HG03064 (cell line): ENCODE results near the gene KCNA10.

Source experiments
- ATAC-seq: cut with Tn5 transposase; IDR thresholded peaks from one replicate; pipeline ENCODE4 v1.9.1; 2021; ENCODE audit warnings: low read depth; ENCODE audit not compliant: unreplicated experiment

The KCNA10 gene

DNA sequence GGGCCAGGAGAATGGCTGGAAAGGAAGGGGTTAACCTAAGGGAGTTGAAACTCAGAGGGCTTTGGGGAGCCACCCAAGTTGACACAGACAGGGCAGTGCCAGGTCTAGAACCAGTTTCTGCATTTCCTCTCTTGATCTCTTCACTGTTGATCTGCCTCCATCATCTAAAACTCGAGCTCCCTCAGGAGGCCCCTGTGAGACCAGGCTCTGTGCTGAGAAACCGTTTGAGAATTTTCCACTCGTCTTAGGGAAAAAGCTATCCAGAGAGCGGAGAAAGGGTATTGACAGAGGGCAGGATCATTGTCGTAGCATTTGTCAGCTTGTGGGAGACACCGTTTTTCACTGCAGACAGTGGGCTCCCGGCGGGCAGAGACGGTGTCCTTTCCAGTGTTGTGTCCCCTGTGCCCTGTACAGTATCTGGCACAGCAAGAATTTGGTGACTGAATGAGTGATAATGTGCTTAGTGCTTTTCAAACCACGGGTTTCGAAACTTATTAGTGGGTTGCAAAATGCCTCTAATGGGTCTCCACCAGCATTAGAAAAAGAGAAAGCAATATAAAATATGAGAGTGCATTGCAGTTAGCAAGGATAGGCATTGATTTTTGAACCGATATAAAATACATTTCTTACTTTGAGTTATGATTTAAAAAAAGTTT lies 36.9 kb downstream of the KCNA10 start:
- no peak for ATAC-seq

DNA sequence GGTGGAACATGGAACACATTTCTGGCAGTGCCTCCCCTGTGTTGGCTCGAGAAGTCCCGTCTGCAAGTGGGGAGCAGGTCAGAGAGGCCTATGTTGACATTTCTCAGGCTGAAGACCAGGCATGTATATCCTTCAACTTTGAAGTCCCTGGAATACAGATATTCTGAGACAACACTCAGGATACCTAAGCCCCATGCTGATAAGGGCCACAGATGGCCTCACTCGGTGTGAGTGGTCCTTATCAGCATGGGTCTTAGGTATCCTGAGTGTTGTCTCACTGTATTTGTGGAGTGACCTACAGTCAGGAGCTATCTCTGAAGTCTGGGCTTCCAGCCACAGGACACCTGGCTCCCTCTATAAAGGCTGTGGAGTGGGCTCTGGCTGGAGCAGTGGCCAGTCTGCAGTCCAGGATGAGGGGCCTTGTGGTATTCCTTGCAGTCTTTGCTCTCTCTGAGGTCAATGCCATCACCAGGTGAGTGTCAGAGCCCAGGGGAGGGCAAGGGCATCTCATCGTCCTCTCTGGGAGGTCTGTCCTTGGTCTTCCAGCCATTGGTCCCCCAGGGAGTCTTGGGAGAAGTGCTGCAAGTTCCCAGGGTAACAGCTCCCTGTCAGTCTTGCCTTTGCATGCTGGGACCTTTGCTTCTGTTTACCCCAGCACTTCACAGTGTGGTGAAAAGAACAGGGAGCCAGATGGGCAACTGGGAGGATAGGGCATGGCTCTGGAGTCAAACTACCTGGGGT lies 38.4 kb downstream of the KCNA10 start:
- no peak for ATAC-seq

DNA sequence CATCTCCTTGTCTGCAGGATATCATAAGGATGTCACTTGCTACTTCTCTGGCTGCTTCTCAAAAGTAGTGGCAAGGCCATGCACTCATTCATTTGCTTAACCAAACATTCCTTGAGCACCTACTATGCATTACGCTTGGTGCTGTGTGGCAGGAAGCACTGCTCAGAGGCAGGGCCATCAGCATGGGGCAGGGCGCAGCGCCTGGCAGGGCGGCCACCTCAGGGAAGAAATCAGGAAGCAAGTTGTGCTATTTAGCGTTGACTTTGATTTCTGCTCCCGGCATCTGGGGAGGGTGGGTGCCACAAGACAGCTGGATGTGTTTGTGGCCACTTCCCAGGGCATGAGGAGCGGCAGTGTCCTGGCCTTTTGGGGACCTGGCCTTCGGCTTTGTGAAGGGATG lies 40.1 kb downstream of the KCNA10 start:
- ATAC-seq: no peak

DNA sequence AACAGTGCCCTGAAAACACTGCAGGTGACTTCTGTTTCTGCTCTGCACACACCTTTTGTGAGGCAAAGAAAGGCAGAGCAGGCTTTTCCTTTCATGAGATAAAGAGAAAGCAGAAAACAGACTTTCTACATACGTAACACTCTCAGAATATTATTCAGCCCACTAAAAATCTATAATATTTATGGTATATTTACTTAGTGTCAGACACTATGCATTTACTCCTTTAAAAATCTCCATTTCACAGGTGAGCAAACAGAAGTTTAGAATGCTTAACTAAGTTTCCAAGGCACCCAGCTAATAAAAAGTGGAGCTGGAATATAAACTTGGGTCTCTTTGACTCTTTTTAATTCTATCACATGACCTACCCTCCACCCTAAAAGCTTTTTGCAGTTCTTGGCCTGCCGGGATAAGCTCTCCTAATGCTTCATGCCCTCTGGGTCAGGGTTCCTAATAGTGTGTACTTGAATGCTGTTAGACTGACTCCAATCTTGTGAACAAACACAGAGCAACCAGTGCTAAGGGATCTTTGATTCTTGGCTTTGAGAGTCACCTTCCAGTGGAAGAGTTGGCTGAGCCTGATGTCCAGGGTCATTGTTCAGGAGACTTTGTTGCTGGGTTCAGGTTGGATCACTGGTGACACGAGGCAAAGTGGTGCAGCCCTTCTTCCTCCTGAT lies 40.9 kb downstream of the KCNA10 start:
- ATAC-seq: no peak

DNA sequence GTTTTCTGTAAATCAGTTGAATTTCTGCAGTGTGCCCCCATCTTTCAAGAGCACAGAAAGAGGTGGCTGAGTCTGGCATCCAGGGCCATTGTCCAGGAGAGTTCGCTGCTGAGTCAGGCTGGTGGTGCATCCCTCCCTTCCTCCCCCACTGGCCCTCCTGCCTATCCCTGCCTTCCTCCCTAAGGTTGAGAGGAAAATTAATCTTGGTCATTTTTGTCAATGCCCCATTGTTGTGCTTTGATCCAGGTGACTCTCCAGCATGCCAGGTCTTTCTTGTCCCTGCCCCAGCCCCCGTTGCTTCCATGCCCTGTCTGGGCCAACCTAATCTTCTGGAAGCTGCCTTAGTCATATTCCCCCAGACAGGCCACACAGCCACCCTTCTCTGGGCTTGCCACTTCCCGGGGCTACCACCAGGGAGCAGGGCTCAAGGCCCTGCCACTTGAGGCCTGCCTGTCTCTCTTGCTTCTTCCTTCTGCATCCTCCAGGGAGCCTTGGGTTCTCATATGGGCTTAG lies 41.5 kb downstream of the KCNA10 start:
- ATAC-seq: no peak

DNA sequence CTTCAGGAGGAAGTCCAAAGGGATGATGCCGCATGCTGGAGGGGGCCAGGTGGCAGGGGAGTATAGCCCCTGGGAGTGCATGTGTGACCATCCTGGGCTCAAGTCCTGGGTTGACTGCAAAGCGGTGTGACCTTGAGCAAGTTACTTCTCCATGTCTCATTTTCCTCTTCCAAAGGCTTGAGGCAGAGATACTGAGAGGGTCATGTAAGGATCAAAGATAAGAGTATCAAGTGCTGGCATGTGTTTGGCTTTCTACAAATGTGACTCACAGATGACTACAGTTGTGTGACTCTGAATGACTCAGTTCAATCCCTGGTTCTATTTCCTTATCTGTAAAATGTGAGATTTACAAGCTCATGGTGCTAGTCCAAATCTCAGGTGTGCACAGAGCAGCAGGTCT lies 41.9 kb downstream of the KCNA10 start:
- ATAC-seq: no peak

DNA sequence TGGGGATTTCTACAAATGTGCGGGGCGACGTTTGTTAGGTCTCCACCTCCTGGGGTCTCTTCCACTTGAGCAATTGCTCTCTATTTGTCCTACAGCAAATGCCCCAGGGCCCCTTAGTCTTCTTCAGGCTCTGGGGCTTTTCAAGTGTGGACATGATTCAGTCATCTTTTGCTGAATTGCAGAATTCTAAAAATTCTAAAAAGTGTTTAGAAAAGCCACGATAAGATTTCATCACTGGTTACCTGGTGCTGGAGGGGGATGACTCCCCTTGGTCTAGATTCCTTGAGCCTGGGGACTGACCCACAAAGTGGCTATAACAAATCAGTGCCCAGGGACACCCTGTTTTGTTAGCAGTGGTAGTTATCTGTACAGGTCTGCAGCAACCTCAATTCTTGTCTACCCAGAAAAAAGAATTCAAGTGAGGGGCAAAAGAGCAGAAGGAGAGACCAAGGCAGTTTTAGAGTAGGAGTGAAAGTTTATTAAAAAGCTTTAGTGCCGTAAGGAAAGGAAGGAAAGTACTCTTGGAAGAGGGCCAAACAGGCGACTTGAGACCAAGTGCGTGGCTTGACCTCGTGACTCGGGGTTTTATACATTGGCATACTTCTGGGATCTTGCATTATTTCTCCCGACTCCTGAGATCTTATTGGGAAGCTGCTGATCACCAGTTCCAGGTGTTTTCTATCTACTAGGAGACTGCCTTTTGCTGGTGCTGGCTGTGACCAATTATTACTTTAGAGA lies 42.8 kb downstream of the KCNA10 start:
- no peak for ATAC-seq

DNA sequence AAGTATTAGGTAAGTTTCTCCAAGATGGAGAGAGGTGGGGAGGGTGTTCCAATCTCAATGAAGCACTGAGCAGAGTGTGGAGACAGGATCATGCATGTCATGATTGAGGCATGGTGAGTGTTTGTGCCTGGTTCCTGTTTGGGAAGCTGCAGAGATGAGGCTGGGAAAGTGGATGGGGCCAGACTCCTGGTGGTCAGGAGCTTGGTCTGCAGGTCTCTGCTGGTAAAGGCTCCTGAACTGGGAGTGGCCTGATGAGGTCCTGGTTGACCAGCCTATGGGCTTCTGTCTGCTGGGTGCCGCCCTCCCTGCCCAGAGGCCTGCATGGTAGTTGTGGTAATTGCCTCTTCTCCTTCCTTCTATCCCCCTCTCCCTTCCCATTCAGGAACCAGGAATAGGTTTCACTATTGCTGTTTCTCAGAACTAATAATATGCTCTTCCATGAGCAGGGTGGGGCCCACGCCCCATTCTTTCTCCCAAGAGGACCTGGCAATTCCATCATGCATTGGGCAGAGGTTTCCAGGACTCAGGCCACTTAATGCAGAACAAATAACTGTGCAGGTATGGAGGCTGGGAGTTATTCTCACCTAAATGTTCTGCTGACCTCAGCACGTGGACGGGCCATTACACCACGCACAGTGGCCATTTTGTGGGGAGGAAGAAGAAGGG lies 43.5 kb downstream of the KCNA10 start:
- no peak for ATAC-seq

DNA sequence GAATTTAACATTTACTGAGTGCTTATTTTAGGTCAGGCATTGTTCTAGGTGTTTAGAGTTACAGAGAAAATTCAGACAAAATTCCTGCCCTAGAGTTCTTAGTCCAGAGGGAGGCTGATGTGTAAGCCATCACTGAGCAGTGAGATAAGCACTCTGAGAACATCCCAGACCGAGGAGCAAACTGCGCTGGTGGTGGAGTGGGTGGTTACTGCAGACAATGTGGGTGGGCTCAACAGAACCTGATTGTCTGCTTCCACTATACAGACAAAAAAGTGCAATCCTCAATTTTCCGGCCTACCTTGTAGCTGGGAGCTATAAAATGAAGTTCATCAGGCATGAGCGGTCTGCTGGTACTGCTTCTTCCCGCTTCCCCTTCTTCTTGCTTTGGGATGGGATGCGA lies 44.5 kb downstream of the KCNA10 start:
- ATAC-seq: no peak

DNA sequence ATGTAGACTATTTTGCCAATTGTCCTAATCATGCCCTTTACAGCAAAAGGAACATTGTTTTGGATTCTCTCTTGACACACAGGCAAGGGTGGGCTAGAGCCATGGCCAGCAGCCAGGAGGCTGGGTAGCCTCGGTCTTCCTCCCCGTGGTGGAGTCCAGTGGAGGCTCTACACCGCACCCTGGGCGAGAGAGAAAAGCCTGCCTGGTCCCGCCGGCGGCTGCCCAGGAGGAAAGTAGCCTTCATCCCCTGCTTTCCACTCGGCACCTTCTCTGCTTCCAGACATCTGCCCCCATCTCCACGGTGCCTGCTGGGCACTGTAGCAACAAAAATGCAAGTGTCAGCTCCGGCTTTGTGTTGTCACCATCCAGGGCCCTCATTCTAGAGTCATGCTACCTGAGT lies 46.4 kb downstream of the KCNA10 start:
- no peak for ATAC-seq

DNA sequence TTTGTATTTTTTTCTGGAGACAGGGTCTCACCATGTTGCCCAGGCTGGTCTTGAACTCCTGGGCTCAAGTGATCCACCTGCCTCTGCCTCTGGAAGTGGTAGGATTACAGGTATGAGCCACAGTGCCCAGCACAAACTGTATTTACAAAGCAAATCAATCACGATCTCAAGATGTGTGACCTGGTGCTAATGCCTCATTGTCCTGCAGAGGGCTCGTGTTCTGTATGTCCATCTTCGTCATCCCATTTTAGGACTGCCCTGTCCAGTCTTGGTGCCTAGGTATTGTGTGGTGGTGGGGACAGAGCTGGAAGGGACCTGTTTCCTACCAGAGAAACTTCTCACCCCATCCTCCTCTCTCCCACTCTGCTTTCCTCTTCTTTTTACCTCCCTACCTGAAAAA lies 47.8 kb downstream of the KCNA10 start:
- no peak for ATAC-seq
